Fibroblast of mammary gland (primary cell): ENCODE measurements around the gene HBE1.
"Not testable (repeated sequence)": the region's sequence is repeated elsewhere in the genome, so short reads cannot be mapped to it uniquely, and the experiment has no call there.

Experiments
- DNase-seq: peaks from one replicate; pipeline ENCODE4 v3.0.0-alpha.2; 2010; ENCODE audit warnings: low read depth
- H3K4me3 ChIP-seq: 2 replicates; pipeline ENCODE4 v1.5.1; 2011; ENCODE audit warnings: low read depth, mild to moderate bottlenecking, low read length, moderate library complexity; ENCODE audit not compliant: control insufficient read depth
- CTCF ChIP-seq: conservative IDR thresholded peaks from 2 replicates; pipeline ENCODE4 v1.5.1; 2011; ENCODE audit warnings: low read depth, low read length, inconsistent platforms; ENCODE audit not compliant: control insufficient read depth, insufficient read depth

Gene HBE1

GRCh38 chr11:5272395-5273017, 2.8 kb upstream of the HBE1 start:
- no peak for DNase-seq
- no peak overlapping the region for H3K4me3 ChIP-seq
- TF ChIP-seq CTCF, result no peak

GRCh38 chr11:5267033-5267563, 2.6 kb downstream of the HBE1 start:
- no peak overlapping the region for H3K4me3 ChIP-seq
- DNase-seq, result no peak
- no peak for TF ChIP-seq CTCF

GRCh38 chr11:5266609-5267008, 3.1 kb downstream of the HBE1 start:
- no peak for DNase-seq
- no peak for TF ChIP-seq CTCF
- H3K4me3 ChIP-seq, result no peak overlapping the region

- no peak for DNase-seq
- no peak for TF ChIP-seq CTCF
- no peak overlapping the region for H3K4me3 ChIP-seq
Observed at GRCh38 chr11:5265832-5266231, 3.9 kb downstream of the HBE1 start.

- TF ChIP-seq CTCF, result no peak
- no peak for DNase-seq
- no peak overlapping the region for H3K4me3 ChIP-seq
Observed at GRCh38 chr11:5258543-5259262, 11.0 kb downstream of the HBE1 start.

- H3K4me3 ChIP-seq, result no peak overlapping the region
- DNase-seq, result no peak
- TF ChIP-seq CTCF, result no peak
Observed at GRCh38 chr11:5257296-5257695, 12.4 kb downstream of the HBE1 start.

GRCh38 chr11:5254646-5255413, 14.9 kb downstream of the HBE1 start, which contains the start of gene HBG2:
TSS of gene HBG2 (minus strand) at chr11:5254781. CDS start at chr11:5254728, 53 bp downstream.
- DNase-seq, result peak; percentile 13
- not testable (repeated sequence) for H3K4me3 ChIP-seq

- DNase-seq, H3K4me3 ChIP-seq: not testable (repeated sequence)
Observed at GRCh38 chr11:5254023-5254422, 15.7 kb downstream of the HBE1 start.

- H3K4me3 ChIP-seq, DNase-seq: not testable (repeated sequence)
Observed at GRCh38 chr11:5253440-5253839, 16.3 kb downstream of the HBE1 start.
